Immature natural killer cell (primary cell): ENCODE data around the gene MTX1. TPM values are rescaled to one million over a fixed set of nuclear protein-coding genes. Genes with fewer than 3 reads are reported as not detected.
"Not testable (repeated sequence)": the region's sequence is repeated elsewhere in the genome, so short reads cannot be mapped to it uniquely, and the experiment has no call there.

Experiments used
- DNase-seq, 3 donors: peaks; one replicate each; pipeline ENCODE4 v3.0.0; 2022; ENCODE audit warnings: mixed read lengths in 1 of 3
- H3K27ac Mint-ChIP-seq, 6 donors: one replicate each; pipeline ENCODE4 v1.8.0; 2020; ENCODE audit warnings: mixed read lengths in 6 of 6, mild to moderate bottlenecking in 5 of 6, inconsistent platforms in 4 of 6, moderate library complexity in 3 of 6
- H3K27me3 Mint-ChIP-seq, 3 donors: one replicate each; pipeline ENCODE4 v1.8.0; 2020 to 2021; ENCODE audit warnings: low read depth in 3 of 3, mild to moderate bottlenecking in 3 of 3, mixed read lengths in 3 of 3, moderate library complexity in 3 of 3, inconsistent platforms in 1 of 3
- H3K36me3 Mint-ChIP-seq, 3 donors: one replicate each; pipeline ENCODE4 v1.8.0; 2020; ENCODE audit warnings: mixed read lengths in 3 of 3, inconsistent platforms in 2 of 3, mild to moderate bottlenecking in 2 of 3
- H3K4me1 Mint-ChIP-seq, 2 donors: one replicate each; pipeline ENCODE4 v1.8.0; 2020; ENCODE audit warnings: inconsistent platforms in 2 of 2, mild to moderate bottlenecking in 2 of 2, mixed read lengths in 2 of 2, moderate library complexity in 1 of 2
- H3K4me3 Mint-ChIP-seq, 5 donors: one replicate each; pipeline ENCODE4 v1.8.0; 2020; ENCODE audit warnings: mild to moderate bottlenecking in 5 of 5, mixed read lengths in 5 of 5, inconsistent platforms in 3 of 5, moderate library complexity in 3 of 5
- H3K9me3 Mint-ChIP-seq, 6 donors: one replicate each; pipeline ENCODE4 v1.8.0; 2020; ENCODE audit warnings: mild to moderate bottlenecking in 6 of 6, mixed read lengths in 6 of 6, inconsistent platforms in 4 of 6, moderate library complexity in 3 of 6
- polyA plus RNA-seq, 3 donors: library from polyadenylated mRNA; unstranded; fragments of 300-500 nt; fragmentation: Illumina TruSeq; gene quantifications; one replicate each; pipeline ENCODE4 v1.2.3, GENCODE V29; 2021

MTX1 gene
- polyA plus RNA-seq, 3 donors from 2014 or later = 51.1 to 62.6 (median 55.1) TPM

GRCh38 chr1:155200920-155201319 lies 7.6 kb upstream of the MTX1 start:
- H3K4me1 Mint-ChIP-seq = peaks cover 0 to 2% of the 10 kb centered on the region in 2 donors
- H3K4me3 Mint-ChIP-seq = no peak overlapping the region
- no peaks in the 10 kb centered on the region for H3K36me3 Mint-ChIP-seq
- H3K27me3 Mint-ChIP-seq = peaks cover under 1 to 3% (median 2%) of the 10 kb centered on the region in 3 donors
- DNase-seq = no peak
- H3K27ac Mint-ChIP-seq = no peak overlapping the region
- no peaks in the 10 kb centered on the region for H3K9me3 Mint-ChIP-seq

- no peak overlapping the region for H3K4me3 Mint-ChIP-seq
- DNase-seq = no peak
- peaks cover 4 to 5% (median 4%) of the 10 kb centered on the region in 3 donors for H3K27me3 Mint-ChIP-seq
- no peaks in the 10 kb centered on the region for H3K9me3 Mint-ChIP-seq
- H3K27ac Mint-ChIP-seq = no peak overlapping the region
- H3K36me3 Mint-ChIP-seq = no peaks in the 10 kb centered on the region
- H3K4me1 Mint-ChIP-seq = peaks cover 5 to 7% of the 10 kb centered on the region in 2 donors
Measured at GRCh38 chr1:155202198-155202597, 6.3 kb upstream of the MTX1 start.

- Mint-ChIP-seq H3K27me3 (peaks cover 4 to 5% (median 4%) of the 10 kb centered on the region in 3 donors), H3K27ac (peak overlapping the region in 3 of 6 donors; percentile 23 to 72 (median 51))
Measured at GRCh38 chr1:155202731-155203515, 5.6 kb upstream of the MTX1 start.

GRCh38 chr1:155205035-155205434 lies 3.5 kb upstream of the MTX1 start:
- no peak for DNase-seq
- H3K27ac Mint-ChIP-seq = no peak overlapping the region
- H3K9me3 Mint-ChIP-seq = no peaks in the 10 kb centered on the region
- peaks cover 19 to 28% of the 10 kb centered on the region in 2 donors for H3K4me1 Mint-ChIP-seq
- H3K27me3 Mint-ChIP-seq = peaks cover 9 to 12% (median 11%) of the 10 kb centered on the region in 3 donors
- H3K4me3 Mint-ChIP-seq = no peak overlapping the region
- no peaks in the 10 kb centered on the region for H3K36me3 Mint-ChIP-seq

More at GRCh38 chr1:155202731-155203515, 5.6 kb upstream of the MTX1 start:
- no peak overlapping the region for H3K4me3 Mint-ChIP-seq
- no peaks in the 10 kb centered on the region for H3K36me3 Mint-ChIP-seq
- peaks cover 10 to 14% of the 10 kb centered on the region in 2 donors for H3K4me1 Mint-ChIP-seq
- no peaks in the 10 kb centered on the region for H3K9me3 Mint-ChIP-seq
- DNase-seq = no peak

GRCh38 chr1:155205969-155206593 lies 2.4 kb upstream of the MTX1 start:
- DNase-seq = no peak

GRCh38 chr1:155206891-155207805 lies 1.3 kb upstream of the MTX1 start:
- peak; percentile 82 to 87 (median 84) for DNase-seq
- H3K36me3 Mint-ChIP-seq = no peaks in the 10 kb centered on the region
- H3K27me3 Mint-ChIP-seq = peaks cover 7 to 12% (median 8%) of the 10 kb centered on the region in 3 donors
- peaks cover 19 to 32% of the 10 kb centered on the region in 2 donors for H3K4me1 Mint-ChIP-seq
- peak overlapping the region; percentile 50 to 72 (median 62) for H3K4me3 Mint-ChIP-seq
- peak overlapping the region; percentile 68 to 95 (median 90) for H3K27ac Mint-ChIP-seq
- H3K9me3 Mint-ChIP-seq = no peaks in the 10 kb centered on the region

More at GRCh38 chr1:155205969-155206593, 2.4 kb upstream of the MTX1 start:
- Mint-ChIP-seq H3K36me3 (no peaks in the 10 kb centered on the region), H3K4me3 (no peak overlapping the region), H3K9me3 (no peaks in the 10 kb centered on the region), H3K27me3 (peaks cover 9 to 12% (median 10%) of the 10 kb centered on the region in 3 donors), H3K4me1 (peaks cover 19 to 32% of the 10 kb centered on the region in 2 donors), H3K27ac (no peak overlapping the region)

- peak within 1 kb of the TSS; percentile 86 to 89 (median 87) for H3K4me3 Mint-ChIP-seq
- H3K4me1 Mint-ChIP-seq = peaks cover 19 to 32% of the 10 kb centered on the region in 2 donors
- H3K27ac Mint-ChIP-seq = peak within 1 kb of the TSS; percentile 92 to 98 (median 95)
- DNase-seq = no peak
- peaks cover 7 to 12% (median 8%) of the 10 kb centered on the region in 3 donors for H3K27me3 Mint-ChIP-seq
- H3K9me3 Mint-ChIP-seq = no peaks in the 10 kb centered on the region
- H3K36me3 Mint-ChIP-seq = no peaks in the 10 kb centered on the region
Measured at GRCh38 chr1:155207806-155208540, 522 bp upstream of the MTX1 start, which contains the start of gene THBS3. TSS of gene THBS3 (minus strand) at chr1:155207897. CDS start at chr1:155207876, 21 bp downstream.

GRCh38 chr1:155209312-155209721 lies 822 bp downstream of the MTX1 start:
- DNase-seq = no peak
- Mint-ChIP-seq H3K27me3 (peaks cover 7 to 12% (median 8%) of the 10 kb centered on the region in 3 donors), H3K4me3 (peak overlapping the region; percentile 86 to 89 (median 87)), H3K4me1 (peaks cover 19 to 32% of the 10 kb centered on the region in 2 donors), H3K36me3 (no peaks in the 10 kb centered on the region), H3K9me3 (no peaks in the 10 kb centered on the region), H3K27ac (peak overlapping the region; percentile 77 to 95 (median 92))

GRCh38 chr1:155210314-155211104 lies 2.0 kb downstream of the MTX1 start:
- peaks cover 0 to 7% (median 0%) of the 10 kb centered on the region in 3 donors for H3K36me3 Mint-ChIP-seq
- H3K27me3 Mint-ChIP-seq = peaks cover 7 to 12% (median 9%) of the 10 kb centered on the region in 3 donors
- no peaks in the 10 kb centered on the region for H3K9me3 Mint-ChIP-seq
- H3K4me1 Mint-ChIP-seq = peaks cover 19 to 32% of the 10 kb centered on the region in 2 donors
- H3K27ac Mint-ChIP-seq = peak overlapping the region in 5 of 6 donors; percentile 5 to 92 (median 19)
- H3K4me3 Mint-ChIP-seq = peak overlapping the region in 4 of 5 donors; percentile 32 to 89 (median 86)
- DNase-seq = no peak

GRCh38 chr1:155211381-155212050 lies 3.0 kb downstream of the MTX1 start:
- H3K27me3 Mint-ChIP-seq = peaks cover 7 to 10% (median 9%) of the 10 kb centered on the region in 3 donors
- H3K4me3 Mint-ChIP-seq = peak overlapping the region in 1 of 5 donors; percentile 6
- peaks cover 19 to 32% of the 10 kb centered on the region in 2 donors for H3K4me1 Mint-ChIP-seq
- not testable (repeated sequence) for H3K27ac Mint-ChIP-seq, DNase-seq, H3K36me3 Mint-ChIP-seq, H3K9me3 Mint-ChIP-seq

GRCh38 chr1:155212051-155212440 lies 3.6 kb downstream of the MTX1 start:
- H3K27ac Mint-ChIP-seq, H3K36me3 Mint-ChIP-seq, DNase-seq, H3K27me3 Mint-ChIP-seq, H3K9me3 Mint-ChIP-seq, H3K4me3 Mint-ChIP-seq: not testable (repeated sequence)
- H3K4me1 Mint-ChIP-seq = peaks cover 15 to 27% of the 10 kb centered on the region in 2 donors

- DNase-seq, H3K9me3 Mint-ChIP-seq, H3K27me3 Mint-ChIP-seq, H3K4me3 Mint-ChIP-seq, H3K36me3 Mint-ChIP-seq: not testable (repeated sequence)
- Mint-ChIP-seq H3K4me1 (peaks cover 13 to 26% of the 10 kb centered on the region in 2 donors), H3K27ac (peak overlapping the region in 1 of 6 donors; percentile 25)
Measured at GRCh38 chr1:155214702-155215101, 6.2 kb downstream of the MTX1 start.
